SJCRH30 (cell line): Measurements from ENCODE around the gene CIRBP. TPM values are rescaled to one million over a fixed set of nuclear protein-coding genes. Genes with fewer than 3 reads are reported as not detected.
"Not testable (repeated sequence)": the region's sequence is repeated elsewhere in the genome, so short reads cannot be mapped to it uniquely, and the experiment has no call there.

Source experiments
- DNase-seq, 2 experiments: peaks; one replicate each; pipeline ENCODE4 v3.0.0-alpha.2; 2015 to 2020
- H3K27ac ChIP-seq: fragments of 250-450 bp; sonication (Bioruptor Pico); 2 replicates; pipeline ENCODE4 v1.5.1; 2020; ENCODE audit warnings: mild to moderate bottlenecking, moderate library complexity
- H3K27me3 ChIP-seq: fragments of 250-450 bp; sonication (Bioruptor Pico); 2 replicates; pipeline ENCODE4 v1.5.1; 2020; ENCODE audit warnings: mild to moderate bottlenecking, moderate library complexity
- H3K36me3 ChIP-seq: fragments of 250-450 bp; sonication (Bioruptor Pico); 2 replicates; pipeline ENCODE4 v1.5.1; 2020; ENCODE audit warnings: mild to moderate bottlenecking, moderate library complexity
- H3K4me1 ChIP-seq: fragments of 250-450 bp; sonication (Bioruptor Pico); 2 replicates; pipeline ENCODE4 v1.5.1; 2020; ENCODE audit warnings: mild to moderate bottlenecking, moderate library complexity
- H3K4me3 ChIP-seq: fragments of 250-450 bp; sonication (Bioruptor Pico); 2 replicates; pipeline ENCODE4 v1.5.1; 2020; ENCODE audit warnings: mild to moderate bottlenecking, moderate library complexity
- H3K9me3 ChIP-seq: fragments of 250-450 bp; sonication (Bioruptor Pico); replicated peaks from 2 replicates; pipeline ENCODE4 v1.5.1; 2020; ENCODE audit warnings: mild to moderate bottlenecking, moderate library complexity
- total RNA-seq: library from RNA; depleted of rRNA; stranded (reverse); fragments of >200 nt; shearing (Covaris generic); gene quantifications from 2 replicates; pipeline ENCODE4 v1.2.3, GENCODE V29; 2014

The CIRBP gene
- total RNA-seq, 1 experiment from 2014 or later = 181 TPM

- Histone ChIP-seq H3K27me3 (peaks cover 25% of the 10 kb centered on the region), H3K27ac (peak overlapping the region; percentile 76), H3K4me1 (peaks cover 30% of the 10 kb centered on the region), H3K4me3 (peak overlapping the region; percentile 34), H3K36me3 (no peaks in the 10 kb centered on the region), H3K9me3 (no peaks in the 10 kb centered on the region)
- DNase-seq = peak; percentile 83 to 87
These were observed 43.9 kb downstream of the CIRBP start for GRCh38 chr19:1312767-1313694.

GRCh38 chr19:1313695-1314613 lies 44.8 kb downstream of the CIRBP start:
- peak overlapping the region; percentile 76 for H3K27ac ChIP-seq
- no peaks in the 10 kb centered on the region for H3K9me3 ChIP-seq
- peaks cover 33% of the 10 kb centered on the region for H3K27me3 ChIP-seq
- no peak overlapping the region for H3K4me3 ChIP-seq
- DNase-seq = no peak
- peaks cover 33% of the 10 kb centered on the region for H3K4me1 ChIP-seq
- H3K36me3 ChIP-seq = no peaks in the 10 kb centered on the region

GRCh38 chr19:1315470-1316166 lies 46.5 kb downstream of the CIRBP start:
- H3K36me3 ChIP-seq = no peaks in the 10 kb centered on the region
- H3K4me1 ChIP-seq = peaks cover 37% of the 10 kb centered on the region
- H3K4me3 ChIP-seq = no peak overlapping the region
- no peaks in the 10 kb centered on the region for H3K9me3 ChIP-seq
- no peak overlapping the region for H3K27ac ChIP-seq
- DNase-seq = no peak
- H3K27me3 ChIP-seq = peaks cover 32% of the 10 kb centered on the region

DNA sequence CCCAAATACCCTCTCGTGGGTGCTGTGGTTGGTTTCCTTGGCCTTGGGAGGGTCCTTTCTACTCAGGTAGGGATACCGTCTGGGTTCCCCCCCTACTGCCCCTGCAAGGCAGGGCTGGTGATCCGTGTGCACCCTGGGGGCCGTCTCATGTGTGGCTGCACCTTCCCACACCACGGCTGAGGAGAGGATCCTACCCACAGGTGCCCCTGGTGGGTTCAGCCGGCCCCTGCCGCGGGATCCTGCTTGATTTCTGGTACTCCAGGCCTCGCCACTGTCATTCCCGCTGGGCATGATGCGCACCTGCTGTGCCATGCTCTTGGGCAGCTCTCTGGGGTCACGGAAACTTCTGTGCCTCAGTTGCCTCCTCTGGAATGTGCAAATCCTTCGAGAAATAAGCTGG lies 47.3 kb downstream of the CIRBP start:
- DNase-seq = no peak
- H3K27me3 ChIP-seq = peaks cover 36% of the 10 kb centered on the region
- no peaks in the 10 kb centered on the region for H3K36me3 ChIP-seq
- no peak overlapping the region for H3K27ac ChIP-seq
- H3K4me1 ChIP-seq = peaks cover 35% of the 10 kb centered on the region
- H3K4me3 ChIP-seq = no peak overlapping the region
- H3K9me3 ChIP-seq = no peaks in the 10 kb centered on the region

GRCh38 chr19:1317274-1318003 lies 48.3 kb downstream of the CIRBP start:
- H3K36me3 ChIP-seq = no peaks in the 10 kb centered on the region
- H3K9me3 ChIP-seq = no peaks in the 10 kb centered on the region
- H3K4me3 ChIP-seq = no peak overlapping the region
- no peak for DNase-seq
- H3K27ac ChIP-seq = no peak overlapping the region
- peaks cover 29% of the 10 kb centered on the region for H3K4me1 ChIP-seq
- H3K27me3 ChIP-seq = peaks cover 44% of the 10 kb centered on the region

DNA sequence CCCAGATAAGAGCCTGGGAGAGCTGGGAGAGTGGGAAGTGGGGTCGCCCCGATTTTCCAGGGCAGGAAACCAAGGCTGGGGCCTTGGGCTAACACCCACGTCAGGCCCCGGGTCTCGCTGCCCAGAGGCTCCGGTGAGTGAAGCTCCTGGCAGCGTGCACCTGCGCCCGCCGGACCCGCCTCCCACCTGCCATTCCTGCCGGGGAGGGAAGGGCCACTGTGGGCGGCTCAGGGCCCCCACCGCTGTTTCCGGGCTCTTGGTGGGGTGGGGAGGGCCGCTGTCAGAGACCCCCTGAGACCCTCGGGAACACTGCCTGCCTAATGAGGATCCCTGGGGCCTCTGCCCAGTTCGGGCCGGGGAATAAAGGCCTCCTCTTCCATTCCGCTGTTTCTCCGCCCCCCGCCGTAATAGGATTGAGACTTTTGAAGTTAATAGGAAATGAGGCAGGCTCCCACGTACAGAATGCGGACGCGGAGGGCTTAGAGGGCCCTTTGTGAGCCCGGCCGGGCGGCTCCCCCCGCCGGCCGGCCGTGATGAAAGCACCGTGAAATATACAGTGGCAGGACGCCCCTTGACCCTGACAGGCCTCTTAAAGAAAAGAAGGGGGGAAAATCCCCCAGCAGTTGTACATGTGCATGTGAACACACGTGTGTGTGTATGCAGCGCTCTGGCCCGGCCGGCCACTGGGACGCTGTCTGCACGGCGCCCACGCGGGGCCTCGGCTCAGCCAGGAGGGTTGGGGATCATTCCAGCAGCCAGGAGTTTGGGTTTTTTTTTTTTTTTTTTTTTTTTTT lies 49.7 kb downstream of the CIRBP start:
- no peak overlapping the region for H3K27ac ChIP-seq
- no peaks in the 10 kb centered on the region for H3K36me3 ChIP-seq
- no peak overlapping the region for H3K4me3 ChIP-seq
- peaks cover 17% of the 10 kb centered on the region for H3K4me1 ChIP-seq
- peaks cover 53% of the 10 kb centered on the region for H3K27me3 ChIP-seq
- DNase-seq = peak in 1 of 2 experiments; percentile 24
- H3K9me3 ChIP-seq = no peaks in the 10 kb centered on the region

GRCh38 chr19:1320282-1320650 lies 51.1 kb downstream of the CIRBP start:
- not testable (repeated sequence) for DNase-seq, H3K36me3 ChIP-seq, H3K27ac ChIP-seq, H3K9me3 ChIP-seq, H3K4me3 ChIP-seq
- Histone ChIP-seq H3K4me1 (peaks cover 10% of the 10 kb centered on the region; the same call in 1 of the 2 replicates), H3K27me3 (peaks cover 61% of the 10 kb centered on the region)

GRCh38 chr19:1321539-1321938 lies 52.4 kb downstream of the CIRBP start:
- H3K27me3 ChIP-seq = peaks cover 61% of the 10 kb centered on the region
- no peak for DNase-seq
- no peaks in the 10 kb centered on the region for H3K9me3 ChIP-seq
- no peak overlapping the region for H3K4me3 ChIP-seq
- H3K4me1 ChIP-seq = peaks cover 10% of the 10 kb centered on the region; the same call in 1 of the 2 replicates
- no peaks in the 10 kb centered on the region for H3K36me3 ChIP-seq
- no peak overlapping the region for H3K27ac ChIP-seq

GRCh38 chr19:1322198-1322981 lies 53.3 kb downstream of the CIRBP start:
- no peak for DNase-seq

DNA sequence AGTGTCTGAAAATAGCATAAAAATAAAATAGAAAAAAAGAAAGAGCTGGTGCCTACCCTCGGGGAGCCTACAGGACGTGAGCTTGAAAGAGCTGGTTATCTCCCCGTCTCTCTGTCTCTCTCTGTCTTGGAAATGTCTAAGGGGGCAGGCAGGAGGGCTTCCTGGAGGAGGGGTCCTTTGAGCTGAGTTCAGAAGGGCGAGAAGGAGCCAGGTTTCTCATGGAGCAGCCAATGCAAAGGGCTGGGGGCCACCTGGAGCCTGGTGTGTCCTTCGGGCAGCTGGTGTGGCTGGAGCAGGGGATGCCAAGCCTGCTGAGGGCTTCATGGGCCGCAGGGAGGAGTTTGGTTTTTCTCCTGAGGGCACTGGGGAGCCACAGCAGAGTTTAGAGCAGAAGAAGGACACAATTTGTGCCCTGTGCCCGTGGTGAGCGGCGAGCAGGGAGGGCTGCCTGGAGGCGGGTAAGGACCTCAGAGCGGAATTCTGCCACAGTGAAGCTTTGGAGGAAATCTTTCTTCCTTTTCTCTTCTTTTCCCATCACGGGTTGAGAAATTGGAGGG lies 55.2 kb downstream of the CIRBP start:
- Histone ChIP-seq H3K27ac (no peak overlapping the region), H3K27me3 (peaks cover 39% of the 10 kb centered on the region), H3K36me3 (no peaks in the 10 kb centered on the region), H3K4me1 (peaks cover 5% of the 10 kb centered on the region; the same call in 1 of the 2 replicates), H3K4me3 (no peak overlapping the region), H3K9me3 (no peaks in the 10 kb centered on the region)
- DNase-seq = no peak

More at GRCh38 chr19:1322198-1322981, 53.3 kb downstream of the CIRBP start:
- Histone ChIP-seq H3K4me1 (peaks cover 10% of the 10 kb centered on the region; the same call in 1 of the 2 replicates), H3K27ac (no peak overlapping the region), H3K9me3 (no peaks in the 10 kb centered on the region), H3K36me3 (no peaks in the 10 kb centered on the region), H3K27me3 (peaks cover 56% of the 10 kb centered on the region), H3K4me3 (no peak overlapping the region)
